Activated CD8-positive, alpha-beta T cell treated with anti-CD3 and anti-CD28 coated beads for 36 hours (primary cell): Measurements from ENCODE around the gene MORN5. TPM values are rescaled to one million over a fixed set of nuclear protein-coding genes. Genes with fewer than 3 reads are reported as not detected.
A peak's percentile ranks its signal among the peaks of the same experiment; 100 is the strongest.

Source experiments
- ATAC-seq: fragments of 200-7000 bp; cut with Tn5 transposase; one replicate; pipeline ENCODE4 v1.10.0; 2021; ENCODE audit warnings: mild to moderate bottlenecking, moderate library complexity
- CTCF ChIA-PET: fragments of 350-600 bp; sonication (Branson Sonifier 250); formaldehyde crosslinking; loops from one replicate; lab custom pipeline; 2021; ENCODE audit warnings: antibody characterized with exemption; lab: Charles Lee
- POLR2A ChIA-PET: fragments of 350-600 bp; sonication (Branson Sonifier 250); formaldehyde crosslinking; loops from one replicate; lab custom pipeline; 2021; ENCODE audit warnings: antibody characterized with exemption; lab: Charles Lee
- DNase-seq: peaks from one replicate; pipeline ENCODE4 v3.0.0-alpha.2; 2020
- H3K27ac Mint-ChIP-seq: one replicate; pipeline ENCODE4 v1.8.0; 2021; ENCODE audit warnings: mild to moderate bottlenecking, mixed read lengths
- H3K27me3 Mint-ChIP-seq: one replicate; pipeline ENCODE4 v1.8.0; 2021; ENCODE audit warnings: mixed read lengths
- H3K36me3 Mint-ChIP-seq: one replicate; pipeline ENCODE4 v1.8.0; 2021; ENCODE audit warnings: low read depth, mixed read lengths
- H3K4me1 Mint-ChIP-seq: one replicate; pipeline ENCODE4 v1.8.0; 2021; ENCODE audit warnings: low read depth, mixed read lengths
- H3K4me3 Mint-ChIP-seq: one replicate; pipeline ENCODE4 v1.8.0; 2021; ENCODE audit warnings: mild to moderate bottlenecking, moderate library complexity, mixed read lengths
- H3K9me3 Mint-ChIP-seq: one replicate; pipeline ENCODE4 v1.8.0; 2021; ENCODE audit warnings: mixed read lengths
- CTCF ChIP-seq: fragments of 200-600 bp; IDR thresholded peaks from one replicate; pipeline ENCODE4 v1.8.0; 2022; ENCODE audit warnings: antibody characterized with exemption, mild to moderate bottlenecking
- intact Hi-C: fragments of 100-400 bp; cut with micrococcal nuclease; formaldehyde crosslinking; loops from one replicate; pipeline ENCODE4 v1.10.0; 2022
- total RNA-seq, 2 experiments: library from RNA; stranded (reverse); gene quantifications; one replicate each; pipeline ENCODE4 v1.2.3, GENCODE V29; 2021

The MORN5 gene
- total RNA-seq: not detected

GRCh38 chr9:122159026-122159924, at the start of gene MORN5, which contains the start of gene NDUFA8:
Gene MORN5, plus strand, starts transcription at chr9:122159908. Its CDS starts 65 bp downstream, at chr9:122159973.
Gene NDUFA8, minus strand, starts transcription at chr9:122159779. Its CDS starts 102 bp downstream, at chr9:122159677.
- CTCF ChIA-PET: interaction anchor here (1.1 to 2.0 kb wide), 6 partner anchors 13 to 62 kb away, joined by 3 to 8 read pairs (median 5); no protein-coding TSS in a partner anchor

GRCh38 chr9:122110100-122110833, 49.4 kb upstream of the MORN5 start:
- no peak overlapping the region for H3K4me3 Mint-ChIP-seq

More at GRCh38 chr9:122159026-122159924, at the start of gene MORN5, which contains the start of gene NDUFA8:
- peak within 1 kb of the TSS; percentile 97 for H3K4me3 Mint-ChIP-seq
- DNase-seq: peak; percentile 97
- H3K4me1 Mint-ChIP-seq: peaks cover 30% of the 10 kb centered on the region
- peaks cover 7% of the 10 kb centered on the region for H3K9me3 Mint-ChIP-seq
- peaks cover 6% of the 10 kb centered on the region for H3K36me3 Mint-ChIP-seq
- POLR2A ChIA-PET: interaction anchor here (0.8 to 1.9 kb wide), 5 partner anchors 12 to 106 kb away, joined by 3 to 10 read pairs (median 4); partner anchors contain the start of genes MRRF and RBM18
- peak within 1 kb of the TSS; percentile 96 for H3K27ac Mint-ChIP-seq
- ATAC-seq: peak; percentile 97
- no peak for TF ChIP-seq CTCF
- intact Hi-C loops: no loop called here
- peaks cover 2% of the 10 kb centered on the region for H3K27me3 Mint-ChIP-seq

GRCh38 chr9:122111413-122112085, 48.2 kb upstream of the MORN5 start:
- Mint-ChIP-seq H3K4me3 (no peak overlapping the region), H3K36me3 (no peaks in the 10 kb centered on the region), H3K27ac (no peak overlapping the region), H3K4me1 (no peaks in the 10 kb centered on the region), H3K9me3 (no peaks in the 10 kb centered on the region), H3K27me3 (no peaks in the 10 kb centered on the region)
- ChIA-PET CTCF (interaction anchor here (2.2 to 2.7 kb wide), 2 partner anchors 12 to 13 kb away, joined by 8 to 12 read pairs; no protein-coding TSS in a partner anchor), POLR2A (no interaction called here)
- DNase-seq (no peak), ATAC-seq (no peak)
- no peak for TF ChIP-seq CTCF
- intact Hi-C loops: no loop called here

More at GRCh38 chr9:122110100-122110833, 49.4 kb upstream of the MORN5 start:
- intact Hi-C loops: no loop called here
- H3K27ac Mint-ChIP-seq: no peak overlapping the region
- no peak for ATAC-seq
- no peaks in the 10 kb centered on the region for H3K9me3 Mint-ChIP-seq
- H3K4me1 Mint-ChIP-seq: no peaks in the 10 kb centered on the region
- no peak for TF ChIP-seq CTCF
- H3K27me3 Mint-ChIP-seq: no peaks in the 10 kb centered on the region
- POLR2A ChIA-PET: no interaction called here
- no peak for DNase-seq
- H3K36me3 Mint-ChIP-seq: no peaks in the 10 kb centered on the region
- CTCF ChIA-PET: interaction anchor here (1.0 to 2.2 kb wide), 3 partner anchors 11 to 13 kb away, joined by 4 to 8 read pairs (median 4); no protein-coding TSS in a partner anchor

GRCh38 chr9:122112238-122112637, 47.5 kb upstream of the MORN5 start:
- intact Hi-C loops: no loop called here
- H3K4me3 Mint-ChIP-seq: no peak overlapping the region
- no peak for DNase-seq
- no peaks in the 10 kb centered on the region for H3K4me1 Mint-ChIP-seq
- no peaks in the 10 kb centered on the region for H3K9me3 Mint-ChIP-seq
- no peaks in the 10 kb centered on the region for H3K27me3 Mint-ChIP-seq
- no peak for ATAC-seq
- TF ChIP-seq CTCF: no peak
- ChIA-PET POLR2A (no interaction called here), CTCF (interaction anchor here (2.7 kb wide), 1 partner anchor 13 kb away, joined by 12 read pairs; no protein-coding TSS in a partner anchor)
- no peaks in the 10 kb centered on the region for H3K36me3 Mint-ChIP-seq
- H3K27ac Mint-ChIP-seq: no peak overlapping the region
